ENCODE data around the gene LRP5.
A peak's percentile ranks its signal among the peaks of the same experiment; 100 is the strongest.

Gene LRP5

GRCh38 chr11:68337399-68337835 is 25.0 kb downstream of the LRP5 start:
- peaks cover 13% of the 10 kb centered on the region for H3K79me1 ChIP-seq (ENCODE audit: low read length)
- no peak overlapping the region for H3K4me3 ChIP-seq (ENCODE audit: low read length)
- no peaks in the 10 kb centered on the region for H3K4me1 ChIP-seq (ENCODE audit: control insufficient read depth, low read depth, low read length)
- no peaks in the 10 kb centered on the region for H3K36me3 ChIP-seq (ENCODE audit: control insufficient read depth, insufficient read depth, low read length)
- DNase-seq: no peak
- no peak overlapping the region for H3K23ac ChIP-seq (ENCODE audit: low read length)
- H3K4me2 ChIP-seq (ENCODE audit: low read length): no peak overlapping the region
- no peak overlapping the region for H2BK15ac ChIP-seq (replicated peaks; ENCODE audit: low read depth)
- no peak overlapping the region for H2BK120ac ChIP-seq (ENCODE audit: low read depth, low read length)
- H3K18ac ChIP-seq (ENCODE audit: low read length): no peak overlapping the region
- H3K9ac ChIP-seq (ENCODE audit: low read length): no peak overlapping the region
- no CpG with 5 or more reads among the region's 4 CpGs for WGBS (ENCODE audit: extremely low coverage, insufficient coverage, low lambda C conversion rate)
- no peak overlapping the region for H4K5ac ChIP-seq (ENCODE audit: low read length)
- H3K56ac ChIP-seq (ENCODE audit: low read length): no peak overlapping the region
- no peak overlapping the region for H2BK5ac ChIP-seq (ENCODE audit: low read length)
- no peak overlapping the region for H4K8ac ChIP-seq (ENCODE audit: low read depth, low read length)
- H2AK5ac ChIP-seq (ENCODE audit: low read length): no peak overlapping the region
- H3K27ac ChIP-seq (ENCODE audit: low read depth, low read length): no peak overlapping the region
- H3K79me2 ChIP-seq (ENCODE audit: control insufficient read depth, insufficient read depth, low read length): peaks cover 4% of the 10 kb centered on the region
- H3K4ac ChIP-seq (ENCODE audit: low read depth, low read length): no peak overlapping the region
- no peaks in the 10 kb centered on the region for H3K27me3 ChIP-seq (ENCODE audit: insufficient read depth, low read length, poor library complexity)

DNA sequence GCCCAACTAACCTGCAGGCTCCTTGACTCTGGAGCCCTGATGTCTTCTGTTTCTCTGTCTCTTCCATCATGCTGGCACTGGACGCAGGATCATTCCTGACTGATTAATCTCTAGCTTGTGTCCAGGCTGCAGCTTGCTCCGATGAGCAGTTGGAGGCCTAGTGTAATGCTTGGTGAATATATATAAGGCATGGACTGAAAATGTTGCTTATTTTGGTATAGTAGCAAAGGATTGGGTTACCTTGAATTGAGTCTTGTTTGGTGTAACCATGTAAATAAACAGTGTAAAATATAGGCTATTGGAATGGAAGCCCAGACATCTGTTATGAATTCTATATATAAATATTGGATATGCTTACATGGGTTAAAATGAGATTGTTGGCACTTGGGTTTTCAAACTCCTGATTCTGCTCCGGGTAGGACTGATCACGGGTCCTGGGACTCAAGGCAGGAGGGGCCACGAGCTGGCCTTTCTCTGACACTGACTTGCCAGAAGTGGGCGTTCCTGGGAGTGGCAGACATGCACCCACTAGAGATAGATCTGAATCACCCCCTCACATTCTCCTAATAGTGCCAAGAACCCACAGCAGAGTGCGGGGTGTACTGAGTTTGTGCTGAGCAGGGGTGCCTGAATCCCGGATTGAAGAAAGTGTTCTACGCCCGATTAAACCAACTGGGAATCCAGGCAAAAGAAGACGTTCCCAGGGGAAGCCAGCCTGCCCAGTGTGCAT is 25.8 kb downstream of the LRP5 start:
- Histone ChIP-seq H3K79me2 (ENCODE audit: control insufficient read depth, insufficient read depth, low read length) (peaks cover 4% of the 10 kb centered on the region), H2BK120ac (ENCODE audit: low read depth, low read length) (no peak overlapping the region), H2BK5ac (ENCODE audit: low read length) (no peak overlapping the region), H4K8ac (ENCODE audit: low read depth, low read length) (no peak overlapping the region), H3K23ac (ENCODE audit: low read length) (no peak overlapping the region), H3K79me1 (ENCODE audit: low read length) (peaks cover 13% of the 10 kb centered on the region), H4K5ac (ENCODE audit: low read length) (no peak overlapping the region), H3K9ac (ENCODE audit: low read length) (no peak overlapping the region), H2BK15ac (replicated peaks; ENCODE audit: low read depth) (no peak overlapping the region), H2AK5ac (ENCODE audit: low read length) (no peak overlapping the region), H3K4me1 (ENCODE audit: control insufficient read depth, low read depth, low read length) (peaks cover 2% of the 10 kb centered on the region), H3K56ac (ENCODE audit: low read length) (no peak overlapping the region), H3K27me3 (ENCODE audit: insufficient read depth, low read length, poor library complexity) (no peaks in the 10 kb centered on the region), H3K27ac (ENCODE audit: low read depth, low read length) (no peak overlapping the region), H3K4me3 (ENCODE audit: low read length) (no peak overlapping the region), H3K18ac (ENCODE audit: low read length) (no peak overlapping the region), H3K4me2 (ENCODE audit: low read length) (no peak overlapping the region), H3K4ac (ENCODE audit: low read depth, low read length) (no peak overlapping the region), H3K36me3 (ENCODE audit: control insufficient read depth, insufficient read depth, low read length) (no peaks in the 10 kb centered on the region)
- DNase-seq: no peak
- no CpG with 5 or more reads among the region's 11 CpGs for WGBS (ENCODE audit: extremely low coverage, insufficient coverage, low lambda C conversion rate)

GRCh38 chr11:68340003-68340767 is 27.8 kb downstream of the LRP5 start:
- no peak overlapping the region for H3K4ac ChIP-seq (ENCODE audit: low read depth, low read length)
- H3K79me1 ChIP-seq (ENCODE audit: low read length): peaks cover 17% of the 10 kb centered on the region
- H2BK5ac ChIP-seq (ENCODE audit: low read length): no peak overlapping the region
- no peak overlapping the region for H3K9ac ChIP-seq (ENCODE audit: low read length)
- no peak for DNase-seq
- peaks cover 7% of the 10 kb centered on the region for H3K79me2 ChIP-seq (ENCODE audit: control insufficient read depth, insufficient read depth, low read length)
- H4K8ac ChIP-seq (ENCODE audit: low read depth, low read length): no peak overlapping the region
- no peak overlapping the region for H4K5ac ChIP-seq (ENCODE audit: low read length)
- H2AK5ac ChIP-seq (ENCODE audit: low read length): no peak overlapping the region
- H2BK15ac ChIP-seq (replicated peaks; ENCODE audit: low read depth): no peak overlapping the region
- no peaks in the 10 kb centered on the region for H3K27me3 ChIP-seq (ENCODE audit: insufficient read depth, low read length, poor library complexity)
- no peaks in the 10 kb centered on the region for H3K36me3 ChIP-seq (ENCODE audit: control insufficient read depth, insufficient read depth, low read length)
- no CpG with 5 or more reads among the region's 16 CpGs for WGBS (ENCODE audit: extremely low coverage, insufficient coverage, low lambda C conversion rate)
- H3K23ac ChIP-seq (ENCODE audit: low read length): no peak overlapping the region
- H3K4me2 ChIP-seq (ENCODE audit: low read length): no peak overlapping the region
- H3K27ac ChIP-seq (ENCODE audit: low read depth, low read length): no peak overlapping the region
- no peak overlapping the region for H2BK120ac ChIP-seq (ENCODE audit: low read depth, low read length)
- no peak overlapping the region for H3K56ac ChIP-seq (ENCODE audit: low read length)
- no peak overlapping the region for H3K4me3 ChIP-seq (ENCODE audit: low read length)
- peaks cover 2% of the 10 kb centered on the region for H3K4me1 ChIP-seq (ENCODE audit: control insufficient read depth, low read depth, low read length)
- H3K18ac ChIP-seq (ENCODE audit: low read length): no peak overlapping the region

DNA sequence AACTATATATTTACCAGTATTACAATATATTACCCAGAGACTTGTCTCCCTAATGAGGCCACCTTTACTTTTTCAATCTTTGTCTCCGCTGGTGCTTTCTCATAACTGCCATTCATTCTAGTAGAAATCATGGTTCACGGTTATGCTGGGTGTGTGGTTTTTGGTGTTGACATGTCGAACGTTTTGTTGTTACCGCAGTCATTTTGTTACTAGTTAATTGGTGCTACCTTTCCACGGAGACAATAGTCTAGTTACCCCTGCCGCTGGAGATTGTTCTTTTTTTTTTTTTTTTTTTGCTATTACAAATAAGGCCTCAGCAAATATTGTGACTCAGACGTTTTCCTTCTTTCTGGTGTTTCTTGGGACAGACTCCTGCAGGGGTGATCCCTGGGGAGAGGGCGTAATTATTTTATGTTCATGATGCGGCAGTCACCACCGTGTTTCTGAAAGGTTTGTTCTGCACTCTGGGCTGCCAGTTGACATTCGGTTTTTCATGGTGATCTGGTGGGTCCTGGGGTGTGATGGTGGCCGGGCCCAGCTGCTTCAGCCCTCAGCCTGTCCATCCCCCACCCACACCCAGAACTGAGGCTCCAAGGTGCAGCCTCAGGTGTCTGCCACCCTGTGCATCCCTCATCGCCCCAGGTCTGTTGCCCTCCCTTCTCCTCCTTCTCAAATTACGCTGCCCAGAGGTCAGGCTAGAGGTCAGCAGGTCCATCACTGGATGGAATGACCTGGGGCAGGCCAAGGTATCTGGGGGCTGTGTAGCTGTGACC is 28.6 kb downstream of the LRP5 start:
- Histone ChIP-seq H3K4ac (ENCODE audit: low read depth, low read length) (no peak overlapping the region), H3K27me3 (ENCODE audit: insufficient read depth, low read length, poor library complexity) (no peaks in the 10 kb centered on the region), H3K23ac (ENCODE audit: low read length) (no peak overlapping the region), H3K18ac (ENCODE audit: low read length) (no peak overlapping the region), H3K4me2 (ENCODE audit: low read length) (no peak overlapping the region), H3K4me1 (ENCODE audit: control insufficient read depth, low read depth, low read length) (peaks cover 2% of the 10 kb centered on the region), H3K79me1 (ENCODE audit: low read length) (peaks cover 14% of the 10 kb centered on the region), H3K27ac (ENCODE audit: low read depth, low read length) (no peak overlapping the region), H3K56ac (ENCODE audit: low read length) (no peak overlapping the region), H2BK5ac (ENCODE audit: low read length) (no peak overlapping the region), H2BK15ac (replicated peaks; ENCODE audit: low read depth) (no peak overlapping the region), H4K8ac (ENCODE audit: low read depth, low read length) (no peak overlapping the region), H3K79me2 (ENCODE audit: control insufficient read depth, insufficient read depth, low read length) (peaks cover 7% of the 10 kb centered on the region), H2BK120ac (ENCODE audit: low read depth, low read length) (no peak overlapping the region), H3K9ac (ENCODE audit: low read length) (no peak overlapping the region), H2AK5ac (ENCODE audit: low read length) (no peak overlapping the region), H3K4me3 (ENCODE audit: low read length) (no peak overlapping the region), H3K36me3 (ENCODE audit: control insufficient read depth, insufficient read depth, low read length) (no peaks in the 10 kb centered on the region), H4K5ac (ENCODE audit: low read length) (no peak overlapping the region)
- WGBS (ENCODE audit: extremely low coverage, insufficient coverage, low lambda C conversion rate): no CpG with 5 or more reads among the region's 15 CpGs
- DNase-seq: no peak

DNA sequence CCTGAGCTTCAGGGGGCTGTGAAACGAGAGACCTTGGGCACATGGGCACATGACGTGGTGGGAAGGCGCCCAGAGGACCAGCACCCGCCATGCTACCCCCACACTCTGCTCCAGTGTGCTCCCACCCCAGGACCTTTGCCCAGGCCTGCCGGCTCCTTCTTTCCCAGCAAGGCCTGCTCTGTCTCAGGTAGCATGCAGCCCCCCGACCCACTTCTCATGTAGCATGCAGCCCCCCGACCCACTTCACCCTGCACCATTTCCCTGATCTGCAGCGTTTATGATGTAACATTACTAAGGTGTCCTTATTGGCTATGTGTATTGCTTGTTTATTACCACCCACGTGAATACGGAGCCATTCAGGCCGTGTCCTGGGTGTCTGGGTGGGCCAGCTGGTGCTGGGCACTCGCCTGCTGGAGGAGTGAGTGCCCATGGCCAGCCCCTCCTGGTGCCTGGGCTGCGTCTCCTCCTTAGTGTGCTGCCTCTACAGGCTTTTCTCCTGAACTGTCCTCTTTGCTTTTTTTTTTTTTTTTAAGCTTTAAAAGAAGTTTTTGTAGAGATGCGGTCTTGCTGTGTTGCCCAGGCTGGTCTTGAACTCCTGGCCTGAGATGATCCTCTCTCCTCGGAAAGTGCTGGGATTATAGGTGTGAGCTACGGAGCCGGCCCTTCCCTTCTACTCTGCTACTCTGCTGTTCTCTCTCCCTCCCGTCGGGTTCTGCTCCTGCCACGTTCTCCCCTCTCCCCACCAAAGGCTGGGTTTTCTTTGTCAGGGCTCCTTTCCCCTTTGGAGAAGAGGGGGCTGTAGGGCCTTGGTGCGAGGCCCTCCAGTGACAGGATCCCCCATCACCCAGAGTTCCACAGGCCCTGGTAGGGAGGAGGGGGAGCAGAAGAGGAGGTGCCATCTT is 29.4 kb downstream of the LRP5 start:
- no peak overlapping the region for H2AK5ac ChIP-seq (ENCODE audit: low read length)
- no peak overlapping the region for H3K9ac ChIP-seq (ENCODE audit: low read length)
- peak overlapping the region; percentile 6 for H3K27ac ChIP-seq (ENCODE audit: low read depth, low read length)
- peaks cover 16% of the 10 kb centered on the region for H3K79me1 ChIP-seq (ENCODE audit: low read length)
- H3K27me3 ChIP-seq (ENCODE audit: insufficient read depth, low read length, poor library complexity): no peaks in the 10 kb centered on the region
- peak; percentile 40 for DNase-seq
- no peak overlapping the region for H2BK15ac ChIP-seq (replicated peaks; ENCODE audit: low read depth)
- no peak overlapping the region for H4K8ac ChIP-seq (ENCODE audit: low read depth, low read length)
- H3K79me2 ChIP-seq (ENCODE audit: control insufficient read depth, insufficient read depth, low read length): peaks cover 9% of the 10 kb centered on the region
- no peak overlapping the region for H3K4ac ChIP-seq (ENCODE audit: low read depth, low read length)
- no peak overlapping the region for H3K18ac ChIP-seq (ENCODE audit: low read length)
- H3K23ac ChIP-seq (ENCODE audit: low read length): no peak overlapping the region
- no peak overlapping the region for H3K4me3 ChIP-seq (ENCODE audit: low read length)
- peaks cover 2% of the 10 kb centered on the region for H3K4me1 ChIP-seq (ENCODE audit: control insufficient read depth, low read depth, low read length)
- no peaks in the 10 kb centered on the region for H3K36me3 ChIP-seq (ENCODE audit: control insufficient read depth, insufficient read depth, low read length)
- no peak overlapping the region for H2BK120ac ChIP-seq (ENCODE audit: low read depth, low read length)
- H3K4me2 ChIP-seq (ENCODE audit: low read length): no peak overlapping the region
- WGBS (ENCODE audit: extremely low coverage, insufficient coverage, low lambda C conversion rate): no CpG with 5 or more reads among the region's 21 CpGs
- H2BK5ac ChIP-seq (ENCODE audit: low read length): no peak overlapping the region
- peak overlapping the region; percentile 4 for H3K56ac ChIP-seq (ENCODE audit: low read length)
- H4K5ac ChIP-seq (ENCODE audit: low read length): no peak overlapping the region
